ENCODE measurements around the gene PLEKHH2. TPM values are rescaled to one million over a fixed set of nuclear protein-coding genes. Genes with fewer than 3 reads are reported as not detected.
"Not testable (repeated sequence)": the region's sequence is repeated elsewhere in the genome, so short reads cannot be mapped to it uniquely, and the experiment has no call there.

PLEKHH2 gene
- total RNA-seq, 2 donors from 2014 or later: 5.0 to 5.3 TPM

DNA sequence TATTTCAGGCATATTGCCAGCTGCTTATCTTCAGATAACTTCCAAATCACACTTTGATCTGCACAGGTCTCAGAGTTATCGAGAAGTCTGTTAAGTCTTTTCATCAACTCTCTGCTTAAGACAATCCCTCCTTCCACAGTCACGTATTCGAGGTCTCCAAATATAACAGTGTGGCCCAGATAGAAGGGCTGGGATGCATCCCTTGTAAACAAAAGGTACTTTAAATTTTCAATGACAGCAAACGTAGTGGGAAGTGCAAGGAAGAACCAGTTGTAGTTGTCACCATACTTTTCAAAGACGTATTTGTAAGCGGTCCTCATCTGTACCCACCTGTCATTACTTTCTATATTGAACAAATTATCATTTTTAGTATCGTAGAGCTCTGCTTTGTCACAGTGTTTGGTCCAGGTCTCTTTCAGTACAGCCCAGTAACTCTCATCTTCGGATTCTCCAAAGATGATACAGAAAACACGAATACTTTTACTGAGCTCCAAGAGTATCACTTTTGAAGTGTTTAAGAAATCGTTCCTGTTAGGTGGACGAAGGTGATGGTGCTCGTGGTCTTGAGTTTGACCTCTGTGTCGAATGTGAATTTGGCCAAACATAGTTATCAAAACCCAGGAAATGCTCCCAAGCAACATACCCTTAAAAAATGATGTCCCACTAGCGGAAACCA is 38.7 kb downstream of the PLEKHH2 start:
- peaks cover 14% of the 10 kb centered on the region for H3K9me3 Mint-ChIP-seq
- H3K4me1 Mint-ChIP-seq: no peaks in the 10 kb centered on the region
- H3K27me3 ChIP-seq (ENCODE audit: control insufficient read depth, insufficient read depth, low read length, poor library complexity, severe bottlenecking): no peaks in the 10 kb centered on the region
- TF ChIP-seq, protein P1, sequence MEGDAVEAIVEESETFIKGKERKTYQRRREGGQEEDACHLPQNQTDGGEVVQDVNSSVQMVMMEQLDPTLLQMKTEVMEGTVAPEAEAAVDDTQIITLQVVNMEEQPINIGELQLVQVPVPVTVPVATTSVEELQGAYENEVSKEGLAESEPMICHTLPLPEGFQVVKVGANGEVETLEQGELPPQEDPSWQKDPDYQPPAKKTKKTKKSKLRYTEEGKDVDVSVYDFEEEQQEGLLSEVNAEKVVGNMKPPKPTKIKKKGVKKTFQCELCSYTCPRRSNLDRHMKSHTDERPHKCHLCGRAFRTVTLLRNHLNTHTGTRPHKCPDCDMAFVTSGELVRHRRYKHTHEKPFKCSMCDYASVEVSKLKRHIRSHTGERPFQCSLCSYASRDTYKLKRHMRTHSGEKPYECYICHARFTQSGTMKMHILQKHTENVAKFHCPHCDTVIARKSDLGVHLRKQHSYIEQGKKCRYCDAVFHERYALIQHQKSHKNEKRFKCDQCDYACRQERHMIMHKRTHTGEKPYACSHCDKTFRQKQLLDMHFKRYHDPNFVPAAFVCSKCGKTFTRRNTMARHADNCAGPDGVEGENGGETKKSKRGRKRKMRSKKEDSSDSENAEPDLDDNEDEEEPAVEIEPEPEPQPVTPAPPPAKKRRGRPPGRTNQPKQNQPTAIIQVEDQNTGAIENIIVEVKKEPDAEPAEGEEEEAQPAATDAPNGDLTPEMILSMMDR (conservative IDR thresholded peaks at IDR 0.05): no peak
- H3K9me3 ChIP-seq (ENCODE audit: control insufficient read depth, low read length): peaks cover 17% of the 10 kb centered on the region
- no peaks in the 10 kb centered on the region for H3K4me1 ChIP-seq (ENCODE audit: control insufficient read depth, insufficient read depth, low read length)
- no peak overlapping the region for H3K9ac ChIP-seq (ENCODE audit: extremely low read depth, low read length, poor library complexity, severe bottlenecking)
- no peak overlapping the region for H3K27ac Mint-ChIP-seq
- H3K27ac ChIP-seq (ENCODE audit: low read depth, low read length): no peak overlapping the region
- WGBS, 2 experiments (ENCODE audit: insufficient coverage in 1 of 2, insufficient read length in 1 of 2): 95 to 99% methylated on average over 11 to 14 of the region's 14 CpGs
- no peaks in the 10 kb centered on the region for H3K36me3 Mint-ChIP-seq (ENCODE audit: low read depth)
- H3K27me3 Mint-ChIP-seq (ENCODE audit: insufficient read depth): no peaks in the 10 kb centered on the region
- no peak for DNase-seq
- peak overlapping the region; percentile 48 for H3K4me3 Mint-ChIP-seq
- H3K4me3 ChIP-seq (ENCODE audit: low read length): no peak overlapping the region
- H3K36me3 ChIP-seq (ENCODE audit: control insufficient read depth, insufficient read depth, low read length): no peaks in the 10 kb centered on the region

DNA sequence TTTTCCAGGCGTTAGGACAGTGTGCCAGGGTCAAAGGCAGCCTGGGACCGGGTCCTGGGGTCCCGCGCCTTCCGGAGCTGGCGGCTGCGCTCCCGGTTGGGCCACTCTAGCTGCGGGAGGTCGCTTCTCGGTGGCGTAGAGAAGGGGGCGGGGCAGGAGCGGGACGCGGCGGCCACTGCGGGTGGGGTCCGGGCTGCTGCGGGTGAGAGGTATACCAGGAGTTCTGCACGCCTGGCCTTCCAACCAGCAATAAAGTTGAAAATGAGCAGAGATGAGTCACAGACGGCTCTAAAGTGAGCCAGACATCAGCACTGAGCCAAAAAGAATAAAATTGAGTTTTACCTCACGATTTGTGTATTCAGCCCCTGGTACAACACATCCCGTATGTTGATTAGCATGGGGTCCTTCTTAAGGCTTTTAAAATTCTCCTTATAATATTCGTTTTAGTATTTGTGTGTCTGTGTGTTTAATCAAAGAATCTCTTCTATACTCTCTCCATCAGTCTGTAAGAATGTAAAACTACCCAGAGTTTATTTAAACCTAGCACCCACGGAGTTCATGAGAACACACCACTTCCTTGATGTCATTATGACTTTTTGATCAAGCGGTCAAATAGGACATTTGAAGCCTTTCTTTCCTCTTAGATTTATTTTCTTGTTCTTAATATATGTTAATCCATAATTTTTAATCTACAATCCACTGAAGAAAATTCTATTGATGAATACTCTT is 39.4 kb downstream of the PLEKHH2 start, which contains the start of gene C1GALT1C1L:
Gene C1GALT1C1L, minus strand, starts transcription at position 108 of the 729 bp plus-strand sequence. Its CDS starts 107 bp downstream, at position 1.
- Mint-ChIP-seq H3K9me3 (peaks cover 14% of the 10 kb centered on the region), H3K27me3 (ENCODE audit: insufficient read depth) (no peaks in the 10 kb centered on the region), H3K4me3 (peak within 1 kb of the TSS; percentile 48), H3K4me1 (no peaks in the 10 kb centered on the region), H3K27ac (no peak within 1 kb of the TSS), H3K36me3 (ENCODE audit: low read depth) (no peaks in the 10 kb centered on the region)
- H3K4me1 ChIP-seq (ENCODE audit: control insufficient read depth, insufficient read depth, low read length): no peaks in the 10 kb centered on the region
- H3K9ac ChIP-seq (ENCODE audit: extremely low read depth, low read length, poor library complexity, severe bottlenecking): no peak within 1 kb of the TSS
- no peak for DNase-seq
- H3K36me3 ChIP-seq (ENCODE audit: control insufficient read depth, insufficient read depth, low read length): no peaks in the 10 kb centered on the region
- TF ChIP-seq, protein P1 (conservative IDR thresholded peaks at IDR 0.05): no peak
- H3K27me3 ChIP-seq (ENCODE audit: control insufficient read depth, insufficient read depth, low read length, poor library complexity, severe bottlenecking): no peaks in the 10 kb centered on the region
- H3K4me3 ChIP-seq (ENCODE audit: low read length): no peak within 1 kb of the TSS
- H3K9me3 ChIP-seq (ENCODE audit: control insufficient read depth, low read length): peaks cover 17% of the 10 kb centered on the region
- WGBS, 2 experiments (ENCODE audit: insufficient coverage in 1 of 2, insufficient read length in 1 of 2): 93 to 95% methylated on average over 9 to 27 of the region's 27 CpGs
- H3K27ac ChIP-seq (ENCODE audit: low read depth, low read length): no peak within 1 kb of the TSS

DNA sequence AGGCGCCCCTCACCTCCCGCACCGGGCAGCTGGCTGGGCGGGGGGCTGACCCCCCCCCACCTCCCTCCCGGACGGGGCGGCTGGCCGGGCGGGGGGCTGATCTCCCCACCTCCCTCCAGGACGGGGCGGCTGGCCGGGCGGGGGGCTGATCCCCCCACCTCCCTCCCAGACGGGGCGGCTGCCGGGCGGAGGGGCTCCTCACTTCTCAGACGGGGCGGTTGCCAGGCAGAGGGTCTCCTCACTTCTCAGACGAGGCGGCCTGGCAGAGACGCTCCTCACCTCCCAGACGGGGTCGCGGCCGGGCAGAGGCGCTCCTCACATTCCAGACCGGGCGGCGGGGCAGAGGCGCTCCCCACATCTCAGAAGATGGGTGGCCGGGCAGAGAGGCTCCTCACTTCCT is 40.7 kb downstream of the PLEKHH2 start:
- H3K27ac ChIP-seq (ENCODE audit: low read depth, low read length); H3K27ac Mint-ChIP-seq; H3K4me1 Mint-ChIP-seq; H3K9ac ChIP-seq (ENCODE audit: extremely low read depth, low read length, poor library complexity, severe bottlenecking); H3K4me1 ChIP-seq (ENCODE audit: control insufficient read depth, insufficient read depth, low read length); H3K27me3 Mint-ChIP-seq (ENCODE audit: insufficient read depth); DNase-seq; H3K36me3 Mint-ChIP-seq (ENCODE audit: low read depth); H3K27me3 ChIP-seq (ENCODE audit: control insufficient read depth, insufficient read depth, low read length, poor library complexity, severe bottlenecking); H3K4me3 Mint-ChIP-seq; H3K36me3 ChIP-seq (ENCODE audit: control insufficient read depth, insufficient read depth, low read length); H3K4me3 ChIP-seq (ENCODE audit: low read length): not testable (repeated sequence)
- 80% methylated on average over 23 of the region's 32 CpGs; no CpG with 5 or more reads in 1 of the 2 experiments for WGBS, 2 experiments (ENCODE audit: insufficient coverage in 1 of 2, insufficient read length in 1 of 2)
- peaks cover 17% of the 10 kb centered on the region for H3K9me3 ChIP-seq (ENCODE audit: control insufficient read depth, low read length)
- peaks cover 12% of the 10 kb centered on the region for H3K9me3 Mint-ChIP-seq

Data from endodermal cell (in vitro differentiated cells).